AG04449 (cell line): ENCODE measurements around the gene USE1.

Experiments
- CTCF ChIA-PET: fragments of 350-600 bp; formaldehyde crosslinking; extraction: SDS; loops from one replicate; lab custom pipeline; 2021; ENCODE audit warnings: antibody characterized with exemption; lab: Yijun Ruan, JAX
- POLR2A ChIA-PET: fragments of 400-600, 350-600 bp; formaldehyde crosslinking; extraction: SDS; loops from one replicate; lab custom pipeline; 2020; ENCODE audit warnings: antibody characterized with exemption, inconsistent platforms; lab: Yijun Ruan, JAX
- DNase-seq: peaks from one replicate; pipeline ENCODE4 v3.0.0-alpha.2; 2010; ENCODE audit warnings: low read depth, low spot score
- H3K4me3 ChIP-seq: 2 replicates; pipeline ENCODE4 v1.5.1; 2011; ENCODE audit warnings: low read depth, mild to moderate bottlenecking, control low read depth, low read length
- TF ChIP-seq, protein P1 (sequence below): IDR thresholded peaks from one replicate; pipeline ENCODE4 v1.5.1; 2011; ENCODE audit warnings: mild to moderate bottlenecking, moderate library complexity, low read length, control low read depth, inconsistent platforms; ENCODE audit not compliant: insufficient read depth; ENCODE audit errors: missing control alignments

Gene USE1

DNA sequence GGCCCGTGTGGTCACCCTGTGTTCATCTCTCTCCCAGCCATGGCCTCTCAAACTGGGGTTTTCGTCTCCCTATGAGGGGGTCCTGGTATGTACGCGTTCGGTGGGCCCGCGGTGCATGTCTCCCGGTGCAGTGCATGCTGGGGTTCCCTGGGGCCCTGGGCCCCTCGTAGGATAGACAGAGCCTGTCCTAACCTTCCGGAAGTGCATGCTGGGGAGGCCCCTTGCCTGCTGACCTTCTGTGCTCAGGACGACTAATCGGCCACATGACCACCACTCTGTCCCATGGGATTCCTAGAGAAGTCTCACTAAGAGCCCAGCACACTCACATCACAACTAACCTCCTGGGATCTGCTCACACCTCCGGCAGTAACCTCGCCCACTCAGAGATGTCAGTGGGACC, 4.9 kb upstream of the USE1 start:
- TF ChIP-seq, protein P1, sequence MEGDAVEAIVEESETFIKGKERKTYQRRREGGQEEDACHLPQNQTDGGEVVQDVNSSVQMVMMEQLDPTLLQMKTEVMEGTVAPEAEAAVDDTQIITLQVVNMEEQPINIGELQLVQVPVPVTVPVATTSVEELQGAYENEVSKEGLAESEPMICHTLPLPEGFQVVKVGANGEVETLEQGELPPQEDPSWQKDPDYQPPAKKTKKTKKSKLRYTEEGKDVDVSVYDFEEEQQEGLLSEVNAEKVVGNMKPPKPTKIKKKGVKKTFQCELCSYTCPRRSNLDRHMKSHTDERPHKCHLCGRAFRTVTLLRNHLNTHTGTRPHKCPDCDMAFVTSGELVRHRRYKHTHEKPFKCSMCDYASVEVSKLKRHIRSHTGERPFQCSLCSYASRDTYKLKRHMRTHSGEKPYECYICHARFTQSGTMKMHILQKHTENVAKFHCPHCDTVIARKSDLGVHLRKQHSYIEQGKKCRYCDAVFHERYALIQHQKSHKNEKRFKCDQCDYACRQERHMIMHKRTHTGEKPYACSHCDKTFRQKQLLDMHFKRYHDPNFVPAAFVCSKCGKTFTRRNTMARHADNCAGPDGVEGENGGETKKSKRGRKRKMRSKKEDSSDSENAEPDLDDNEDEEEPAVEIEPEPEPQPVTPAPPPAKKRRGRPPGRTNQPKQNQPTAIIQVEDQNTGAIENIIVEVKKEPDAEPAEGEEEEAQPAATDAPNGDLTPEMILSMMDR: no peak
- no peak for DNase-seq
- no peak overlapping the region for H3K4me3 ChIP-seq
- CTCF ChIA-PET: interaction anchor here (1.2 kb wide), 1 partner anchor 73 kb away, joined by 5 read pairs; no protein-coding TSS in a partner anchor
- POLR2A ChIA-PET: no interaction called here

DNA sequence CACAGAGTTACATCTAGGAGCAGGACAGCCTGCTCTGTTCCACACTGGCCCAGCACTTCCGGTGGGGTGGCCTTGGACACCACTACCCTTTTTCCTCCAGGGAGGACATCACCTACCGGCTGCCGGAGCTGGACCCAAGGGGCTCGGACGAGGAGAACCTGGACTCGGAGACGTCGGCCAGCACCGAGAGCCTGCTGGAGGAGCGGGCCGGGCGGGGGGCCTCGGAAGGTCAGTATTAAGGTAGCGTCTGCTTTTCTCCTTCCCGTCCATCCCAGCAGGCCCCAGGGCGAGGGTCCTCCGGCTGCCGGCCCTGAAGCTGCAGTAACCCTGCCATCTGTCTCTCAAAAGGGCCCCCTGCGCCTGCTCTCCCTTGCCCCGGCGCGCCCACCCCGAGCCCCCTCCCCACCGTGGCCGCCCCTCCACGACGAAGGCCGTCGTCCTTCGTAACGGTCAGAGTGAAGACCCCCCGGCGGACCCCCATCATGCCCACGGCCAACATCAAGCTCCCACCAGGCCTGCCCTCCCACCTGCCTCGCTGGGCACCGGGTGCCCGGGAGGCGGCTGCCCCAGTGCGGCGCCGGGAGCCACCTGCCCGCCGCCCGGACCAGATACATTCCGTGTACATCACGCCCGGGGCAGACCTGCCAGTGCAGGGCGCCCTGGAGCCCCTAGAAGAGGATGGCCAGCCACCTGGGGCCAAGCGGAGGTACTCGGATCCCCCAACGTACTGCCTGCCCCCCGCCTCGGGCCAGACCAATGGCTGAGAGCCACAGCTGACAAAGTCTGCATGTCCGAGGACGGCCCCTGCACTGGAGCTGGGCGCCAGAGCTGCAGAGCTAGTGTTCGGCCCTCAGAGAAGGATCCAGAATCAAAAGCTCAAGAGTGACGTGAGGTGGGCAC, 3.4 kb upstream of the USE1 start:
- CTCF ChIA-PET: interaction anchor here (0.7 kb wide), 1 partner anchor 71 kb away, joined by 3 read pairs; no protein-coding TSS in a partner anchor

DNA sequence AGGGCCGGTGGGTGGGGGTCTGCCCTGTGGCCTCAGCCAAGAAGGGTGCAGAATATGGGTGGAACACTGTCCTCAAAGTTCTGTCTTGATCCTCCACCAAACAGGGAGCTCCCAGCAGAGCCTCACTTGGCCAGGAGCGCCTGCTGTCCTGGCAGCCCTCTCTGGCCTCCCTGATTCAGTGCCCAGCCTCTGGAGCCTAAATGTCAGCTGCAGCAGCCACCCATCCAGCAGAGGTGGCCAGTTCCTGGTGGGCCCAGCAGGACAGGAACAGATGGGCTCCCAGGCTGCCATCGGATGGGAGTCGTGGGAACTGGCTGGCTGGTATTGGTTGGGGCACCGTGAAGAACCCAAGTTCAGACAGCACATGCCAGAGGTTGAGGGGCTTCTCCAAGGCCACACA, 1.8 kb upstream of the USE1 start:
- POLR2A ChIA-PET: no interaction called here
- CTCF ChIA-PET: interaction anchor here (3.6 kb wide), 1 partner anchor 8 kb away, joined by 21 read pairs; no protein-coding TSS in a partner anchor
- no peak overlapping the region for H3K4me3 ChIP-seq
- no peak for DNase-seq
- TF ChIP-seq, protein P1: no peak

More for the DNA sequence above, 3.4 kb upstream of the USE1 start:
- TF ChIP-seq, protein P1: no peak
- POLR2A ChIA-PET: no interaction called here
- H3K4me3 ChIP-seq: no peak overlapping the region
- no peak for DNase-seq

DNA sequence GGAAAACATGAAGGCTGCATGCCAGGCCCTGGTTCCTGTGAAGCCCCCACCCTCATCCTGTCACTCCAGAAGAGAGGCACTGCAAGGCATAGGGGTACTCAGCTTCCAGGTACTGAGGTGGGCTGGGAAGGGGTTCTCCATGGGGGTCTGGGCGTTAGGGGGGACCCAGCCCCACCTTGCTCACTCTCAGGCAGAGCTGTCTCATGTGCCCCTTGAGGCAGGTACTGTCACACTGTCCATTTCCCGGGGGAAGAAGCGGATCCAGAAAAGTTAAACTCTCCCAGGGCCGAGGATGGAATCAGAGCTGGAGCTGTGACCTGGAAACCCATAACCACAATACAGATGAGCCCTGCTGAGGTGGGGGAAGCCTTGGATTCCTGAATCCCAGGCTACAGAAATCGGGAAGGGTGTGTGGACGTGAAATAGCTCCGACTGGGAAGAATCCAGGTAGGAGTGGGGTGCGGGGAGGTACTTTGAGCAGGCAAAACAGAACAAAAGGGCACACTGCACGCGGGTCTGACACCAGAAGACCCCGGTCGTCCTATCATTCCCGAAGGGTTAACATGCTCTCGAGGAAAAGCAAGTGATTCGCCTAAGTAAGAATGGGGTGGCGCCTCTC, 540 bp upstream of the USE1 start:
- ChIA-PET POLR2A (interaction anchor here (1.1 to 1.8 kb wide), 4 partner anchors 12 to 21 kb away, joined by 3 to 17 read pairs (median 4); partner anchors contain the start of gene OCEL1), CTCF (interaction anchor here (1.7 to 3.6 kb wide), 3 partner anchors 9 to 21 kb away, joined by 7 to 21 read pairs (median 9); partner anchors contain the start of gene OCEL1)
- TF ChIP-seq, protein P1: no peak
- DNase-seq: no peak
- H3K4me3 ChIP-seq: peak overlapping the region; percentile 77

DNA sequence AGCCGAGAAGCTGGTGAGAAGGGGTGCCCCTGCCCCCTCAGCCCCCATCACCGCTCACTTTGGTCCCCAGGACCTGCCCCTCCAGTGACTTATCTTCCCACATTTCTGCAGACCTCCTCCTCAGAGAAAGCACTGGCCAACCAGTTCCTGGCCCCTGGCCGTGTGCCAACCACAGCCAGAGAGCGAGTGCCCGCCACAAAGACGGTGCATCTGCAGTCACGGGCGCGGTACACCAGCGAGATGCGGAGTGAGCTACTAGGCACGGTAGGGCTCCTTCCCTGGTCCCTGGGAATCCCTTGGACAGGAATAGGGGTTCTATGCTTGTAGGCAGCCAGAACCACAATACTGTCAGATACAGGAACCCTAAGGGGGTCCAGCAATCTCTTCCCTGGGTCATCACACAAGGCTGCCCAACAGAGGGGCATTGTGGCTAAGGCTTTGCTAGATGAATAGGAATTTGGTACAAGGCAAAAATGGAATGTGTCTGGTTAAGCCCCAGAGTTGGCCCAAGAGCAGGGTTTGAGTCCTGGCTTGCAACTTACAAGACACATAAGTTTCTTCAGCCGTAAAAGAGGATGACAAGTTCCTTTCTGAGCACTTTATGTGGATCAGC, 1.0 kb downstream of the USE1 start:
- peak overlapping the region; percentile 77 for H3K4me3 ChIP-seq
- no peak for DNase-seq
- ChIA-PET CTCF (interaction anchor here (1.7 to 3.6 kb wide), 3 partner anchors 10 to 19 kb away, joined by 7 to 21 read pairs (median 9); partner anchors contain the start of gene OCEL1), POLR2A (interaction anchor here (0.6 to 1.8 kb wide), 5 partner anchors 10 to 51 kb away, joined by 3 to 17 read pairs (median 3); partner anchors contain the start of genes BABAM1 and OCEL1)
- TF ChIP-seq, protein P1: no peak
